Measurements from ENCODE around the gene MEF2B.

DNA sequence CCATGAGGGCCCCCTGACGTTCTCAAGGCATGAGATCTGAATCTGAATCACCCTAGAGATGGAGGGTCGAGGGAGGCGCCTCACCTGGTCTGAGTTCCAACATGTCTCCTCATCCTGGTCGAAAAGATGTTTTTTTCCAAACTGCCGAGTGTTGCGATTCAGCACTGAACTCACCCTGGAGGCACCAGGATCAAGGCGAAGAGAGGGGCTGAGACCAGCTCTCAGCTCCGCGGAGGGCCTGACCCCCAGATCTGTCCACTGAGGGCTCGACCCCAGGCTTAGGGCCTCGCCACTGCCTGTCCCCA is 32.6 kb upstream of the MEF2B start:
- TF ChIP-seq POLR2A (IDR thresholded peaks at IDR 0.05), result no peak
- TF ChIP-seq, protein P1, sequence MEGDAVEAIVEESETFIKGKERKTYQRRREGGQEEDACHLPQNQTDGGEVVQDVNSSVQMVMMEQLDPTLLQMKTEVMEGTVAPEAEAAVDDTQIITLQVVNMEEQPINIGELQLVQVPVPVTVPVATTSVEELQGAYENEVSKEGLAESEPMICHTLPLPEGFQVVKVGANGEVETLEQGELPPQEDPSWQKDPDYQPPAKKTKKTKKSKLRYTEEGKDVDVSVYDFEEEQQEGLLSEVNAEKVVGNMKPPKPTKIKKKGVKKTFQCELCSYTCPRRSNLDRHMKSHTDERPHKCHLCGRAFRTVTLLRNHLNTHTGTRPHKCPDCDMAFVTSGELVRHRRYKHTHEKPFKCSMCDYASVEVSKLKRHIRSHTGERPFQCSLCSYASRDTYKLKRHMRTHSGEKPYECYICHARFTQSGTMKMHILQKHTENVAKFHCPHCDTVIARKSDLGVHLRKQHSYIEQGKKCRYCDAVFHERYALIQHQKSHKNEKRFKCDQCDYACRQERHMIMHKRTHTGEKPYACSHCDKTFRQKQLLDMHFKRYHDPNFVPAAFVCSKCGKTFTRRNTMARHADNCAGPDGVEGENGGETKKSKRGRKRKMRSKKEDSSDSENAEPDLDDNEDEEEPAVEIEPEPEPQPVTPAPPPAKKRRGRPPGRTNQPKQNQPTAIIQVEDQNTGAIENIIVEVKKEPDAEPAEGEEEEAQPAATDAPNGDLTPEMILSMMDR (IDR thresholded peaks at IDR 0.05), result no peak

Data from lower leg skin (tissue), 3 donors.